ENCODE measurements around the gene NUDC.

DNA sequence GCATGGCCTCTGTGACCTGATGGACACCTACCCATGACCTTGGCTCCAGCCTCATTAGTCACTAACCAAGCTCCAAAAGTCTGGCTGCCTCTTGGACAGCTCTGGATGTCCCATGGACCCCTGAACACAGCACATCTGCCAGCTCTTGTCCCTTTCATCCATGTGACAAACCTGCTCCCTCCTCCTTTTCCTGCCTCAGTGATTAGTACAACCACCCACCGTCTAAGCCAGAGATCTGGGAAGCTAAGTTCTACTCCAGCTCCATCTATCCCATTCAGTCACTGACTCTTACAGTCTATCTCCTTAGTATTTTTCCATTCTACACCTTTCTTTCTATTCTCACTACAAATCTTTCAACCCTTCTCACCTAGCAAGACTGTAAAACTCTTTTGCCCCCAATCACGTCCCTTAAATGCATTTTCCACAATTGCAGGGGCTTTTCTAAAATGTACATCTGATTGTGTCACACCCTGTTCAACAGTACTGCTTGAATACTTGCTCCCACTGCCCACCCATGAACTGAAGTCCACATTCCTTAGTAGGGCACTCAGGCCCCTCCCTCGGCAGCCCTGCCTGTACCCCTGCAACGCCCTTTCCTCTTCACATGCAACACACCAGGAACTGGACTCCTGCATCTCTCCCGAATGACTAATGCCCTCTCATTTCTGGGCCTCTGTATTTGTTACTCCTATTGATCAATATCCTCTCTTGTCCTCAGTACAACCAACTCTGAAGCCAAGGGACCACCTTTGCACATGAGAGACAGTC lies 38.7 kb upstream of the NUDC start:
- TF ChIP-seq, protein P1, sequence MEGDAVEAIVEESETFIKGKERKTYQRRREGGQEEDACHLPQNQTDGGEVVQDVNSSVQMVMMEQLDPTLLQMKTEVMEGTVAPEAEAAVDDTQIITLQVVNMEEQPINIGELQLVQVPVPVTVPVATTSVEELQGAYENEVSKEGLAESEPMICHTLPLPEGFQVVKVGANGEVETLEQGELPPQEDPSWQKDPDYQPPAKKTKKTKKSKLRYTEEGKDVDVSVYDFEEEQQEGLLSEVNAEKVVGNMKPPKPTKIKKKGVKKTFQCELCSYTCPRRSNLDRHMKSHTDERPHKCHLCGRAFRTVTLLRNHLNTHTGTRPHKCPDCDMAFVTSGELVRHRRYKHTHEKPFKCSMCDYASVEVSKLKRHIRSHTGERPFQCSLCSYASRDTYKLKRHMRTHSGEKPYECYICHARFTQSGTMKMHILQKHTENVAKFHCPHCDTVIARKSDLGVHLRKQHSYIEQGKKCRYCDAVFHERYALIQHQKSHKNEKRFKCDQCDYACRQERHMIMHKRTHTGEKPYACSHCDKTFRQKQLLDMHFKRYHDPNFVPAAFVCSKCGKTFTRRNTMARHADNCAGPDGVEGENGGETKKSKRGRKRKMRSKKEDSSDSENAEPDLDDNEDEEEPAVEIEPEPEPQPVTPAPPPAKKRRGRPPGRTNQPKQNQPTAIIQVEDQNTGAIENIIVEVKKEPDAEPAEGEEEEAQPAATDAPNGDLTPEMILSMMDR (conservative IDR thresholded peaks at IDR 0.05; ENCODE audit: low read length): no peak
- no peak for TF ChIP-seq EZH2phosphoT487 (IDR thresholded peaks at IDR 0.05; ENCODE audit: borderline replicate concordance)
